ENCODE measurements around the gene SWAP70.

The SWAP70 gene

DNA sequence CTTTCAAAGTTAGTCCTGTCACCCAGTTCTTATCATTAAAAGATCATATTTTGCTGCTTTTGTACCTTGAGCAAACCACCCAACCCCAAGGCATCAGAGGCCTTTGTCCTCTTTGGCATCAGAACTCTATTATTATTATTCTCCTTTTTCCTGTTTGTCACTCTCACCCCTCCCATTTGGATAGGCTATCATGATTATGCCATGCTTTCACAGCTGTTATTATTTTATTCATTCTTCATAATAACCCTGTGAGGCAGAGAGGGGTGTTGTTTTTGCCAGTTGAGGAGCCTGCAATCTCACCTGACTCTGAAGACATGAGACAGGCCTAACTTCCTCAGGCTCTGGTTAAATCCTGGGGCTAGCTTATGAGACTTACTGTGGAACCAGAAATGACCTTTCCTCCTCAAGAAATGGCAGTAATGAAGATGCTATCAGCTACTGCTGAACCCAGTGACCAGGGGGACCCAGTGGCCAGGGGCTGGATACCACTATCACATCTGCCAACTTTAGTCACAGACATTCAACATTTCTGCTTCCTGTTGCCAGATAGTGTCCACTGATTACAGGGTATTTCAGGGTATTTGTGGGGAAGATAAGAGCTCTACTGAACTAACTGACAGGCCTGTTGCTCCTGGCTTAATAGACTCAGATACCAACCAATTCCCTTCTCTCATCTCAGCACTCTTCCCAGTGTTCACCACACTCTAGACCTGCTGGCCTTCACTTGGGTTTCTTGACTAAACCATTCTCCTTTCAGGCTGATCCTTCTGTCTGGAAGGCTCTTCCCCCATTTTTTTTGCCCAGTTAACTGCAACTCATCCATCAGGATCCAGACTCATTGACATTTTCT lies 11.8 kb upstream of the SWAP70 start:
- TF ChIP-seq, protein P1, sequence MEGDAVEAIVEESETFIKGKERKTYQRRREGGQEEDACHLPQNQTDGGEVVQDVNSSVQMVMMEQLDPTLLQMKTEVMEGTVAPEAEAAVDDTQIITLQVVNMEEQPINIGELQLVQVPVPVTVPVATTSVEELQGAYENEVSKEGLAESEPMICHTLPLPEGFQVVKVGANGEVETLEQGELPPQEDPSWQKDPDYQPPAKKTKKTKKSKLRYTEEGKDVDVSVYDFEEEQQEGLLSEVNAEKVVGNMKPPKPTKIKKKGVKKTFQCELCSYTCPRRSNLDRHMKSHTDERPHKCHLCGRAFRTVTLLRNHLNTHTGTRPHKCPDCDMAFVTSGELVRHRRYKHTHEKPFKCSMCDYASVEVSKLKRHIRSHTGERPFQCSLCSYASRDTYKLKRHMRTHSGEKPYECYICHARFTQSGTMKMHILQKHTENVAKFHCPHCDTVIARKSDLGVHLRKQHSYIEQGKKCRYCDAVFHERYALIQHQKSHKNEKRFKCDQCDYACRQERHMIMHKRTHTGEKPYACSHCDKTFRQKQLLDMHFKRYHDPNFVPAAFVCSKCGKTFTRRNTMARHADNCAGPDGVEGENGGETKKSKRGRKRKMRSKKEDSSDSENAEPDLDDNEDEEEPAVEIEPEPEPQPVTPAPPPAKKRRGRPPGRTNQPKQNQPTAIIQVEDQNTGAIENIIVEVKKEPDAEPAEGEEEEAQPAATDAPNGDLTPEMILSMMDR (IDR thresholded peaks at IDR 0.05; ENCODE audit: low read depth, low read length), result no peak
- DNase-seq (ENCODE audit: extremely low read depth, low read depth), result no peak

DNA sequence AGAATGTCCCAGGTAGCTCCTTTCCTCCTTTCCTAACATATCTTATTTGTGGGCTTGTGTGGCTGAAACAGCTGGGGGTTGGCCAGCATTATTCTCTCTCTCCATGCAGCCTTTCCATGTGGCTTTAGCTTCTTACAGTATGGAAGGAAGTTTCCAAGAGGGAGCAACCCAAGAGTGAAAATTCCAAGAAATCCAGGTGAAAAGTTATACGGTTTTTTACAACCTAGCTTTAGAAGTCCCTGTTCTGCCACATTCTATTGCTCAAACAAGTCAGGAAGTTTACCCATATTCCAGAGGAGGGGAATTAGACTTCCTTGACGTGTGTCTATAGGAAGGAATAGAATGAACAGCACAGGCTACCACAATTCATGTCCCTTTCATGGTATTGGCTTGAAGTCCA lies 10.0 kb upstream of the SWAP70 start:
- TF ChIP-seq, protein P1 (IDR thresholded peaks at IDR 0.05; ENCODE audit: low read depth, low read length), result no peak
- no peak for DNase-seq (ENCODE audit: extremely low read depth, low read depth)

DNA sequence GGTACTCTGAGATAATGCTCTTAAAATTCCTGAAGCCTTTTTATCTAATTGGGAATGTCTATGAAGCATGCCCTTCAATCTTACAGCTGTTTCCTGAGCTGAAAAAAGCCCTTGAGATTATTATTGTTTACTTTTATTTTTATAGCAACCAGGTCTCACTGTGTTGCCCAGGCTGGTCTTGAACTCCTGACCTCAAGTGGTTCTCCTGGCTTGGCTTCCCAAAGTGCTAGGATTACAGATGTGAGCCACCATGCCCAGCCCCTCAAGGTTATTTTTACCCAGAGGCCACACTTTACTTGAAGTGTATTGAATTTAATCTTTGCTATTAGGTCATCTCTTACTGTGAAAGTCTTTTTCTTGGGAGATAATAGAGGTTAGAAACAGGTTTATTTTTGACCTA lies 7.0 kb upstream of the SWAP70 start:
- TF ChIP-seq, protein P1 (IDR thresholded peaks at IDR 0.05; ENCODE audit: low read depth, low read length), result no peak
- DNase-seq (ENCODE audit: extremely low read depth, low read depth), result no peak

DNA sequence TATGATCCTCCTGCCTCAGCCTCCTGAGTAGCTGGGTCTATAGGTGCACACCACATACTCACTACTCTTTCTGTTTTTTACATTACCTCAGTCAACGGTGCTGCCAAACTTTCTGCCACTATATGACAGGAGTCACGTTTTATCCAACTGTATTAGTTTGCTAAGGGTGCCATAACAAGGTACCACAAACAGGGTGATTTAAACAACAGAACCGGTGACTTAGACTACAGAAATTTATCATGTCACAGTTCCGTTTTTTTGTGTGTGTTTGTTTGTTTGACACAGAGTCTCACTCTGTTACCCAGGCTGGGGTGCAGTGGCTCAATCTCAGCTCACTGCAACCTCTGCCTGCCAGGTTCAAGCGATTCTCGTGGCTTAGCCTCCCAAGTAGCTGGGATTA lies 6.3 kb upstream of the SWAP70 start:
- TF ChIP-seq, protein P1 (IDR thresholded peaks at IDR 0.05; ENCODE audit: low read depth, low read length), result no peak
- no peak for DNase-seq (ENCODE audit: extremely low read depth, low read depth)

DNA sequence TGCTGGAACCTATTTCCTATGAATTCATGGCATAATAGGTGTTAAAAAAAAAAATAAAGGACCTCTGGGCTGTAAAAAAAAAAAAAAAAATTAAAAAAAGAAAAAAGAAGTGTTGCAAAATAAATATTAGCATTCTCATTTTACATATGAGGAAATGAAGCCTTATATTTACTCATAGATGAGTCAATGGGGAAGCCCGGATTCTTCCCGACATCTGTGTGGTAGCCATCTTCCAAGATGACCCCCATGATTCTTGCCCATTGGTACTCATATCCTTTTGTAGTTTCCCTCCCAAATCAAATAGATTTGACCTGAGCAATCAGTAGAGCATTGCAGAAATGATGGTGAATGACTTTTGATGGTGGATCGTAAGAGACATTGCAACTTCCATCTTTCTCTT lies 3.0 kb upstream of the SWAP70 start:
- DNase-seq (ENCODE audit: extremely low read depth, low read depth), result no peak

DNA sequence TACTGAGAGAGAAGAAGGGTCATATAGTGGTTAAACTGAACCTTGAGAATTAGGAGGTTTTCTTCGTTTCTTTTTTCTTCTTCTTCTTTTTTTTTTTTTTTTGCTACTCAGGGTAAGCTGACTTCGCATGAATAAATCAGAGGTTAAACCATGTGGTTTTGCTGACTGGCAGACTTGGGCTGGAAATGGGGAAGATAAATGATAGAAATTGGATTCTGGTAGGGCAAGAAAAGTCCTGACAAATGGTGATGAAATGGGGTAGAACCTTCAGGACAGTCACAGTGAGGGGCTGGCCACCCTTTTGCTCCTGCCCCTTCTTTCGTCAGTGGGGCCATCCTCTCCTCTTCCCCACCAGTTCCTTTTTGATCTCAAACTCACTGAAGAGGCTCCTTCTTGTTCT lies 1.6 kb upstream of the SWAP70 start:
- no peak for DNase-seq (ENCODE audit: extremely low read depth, low read depth)
- TF ChIP-seq, protein P1 (IDR thresholded peaks at IDR 0.05; ENCODE audit: low read depth, low read length), result no peak

More for the DNA sequence above, 3.0 kb upstream of the SWAP70 start:
- TF ChIP-seq, protein P1 (IDR thresholded peaks at IDR 0.05; ENCODE audit: low read depth, low read length), result no peak

DNA sequence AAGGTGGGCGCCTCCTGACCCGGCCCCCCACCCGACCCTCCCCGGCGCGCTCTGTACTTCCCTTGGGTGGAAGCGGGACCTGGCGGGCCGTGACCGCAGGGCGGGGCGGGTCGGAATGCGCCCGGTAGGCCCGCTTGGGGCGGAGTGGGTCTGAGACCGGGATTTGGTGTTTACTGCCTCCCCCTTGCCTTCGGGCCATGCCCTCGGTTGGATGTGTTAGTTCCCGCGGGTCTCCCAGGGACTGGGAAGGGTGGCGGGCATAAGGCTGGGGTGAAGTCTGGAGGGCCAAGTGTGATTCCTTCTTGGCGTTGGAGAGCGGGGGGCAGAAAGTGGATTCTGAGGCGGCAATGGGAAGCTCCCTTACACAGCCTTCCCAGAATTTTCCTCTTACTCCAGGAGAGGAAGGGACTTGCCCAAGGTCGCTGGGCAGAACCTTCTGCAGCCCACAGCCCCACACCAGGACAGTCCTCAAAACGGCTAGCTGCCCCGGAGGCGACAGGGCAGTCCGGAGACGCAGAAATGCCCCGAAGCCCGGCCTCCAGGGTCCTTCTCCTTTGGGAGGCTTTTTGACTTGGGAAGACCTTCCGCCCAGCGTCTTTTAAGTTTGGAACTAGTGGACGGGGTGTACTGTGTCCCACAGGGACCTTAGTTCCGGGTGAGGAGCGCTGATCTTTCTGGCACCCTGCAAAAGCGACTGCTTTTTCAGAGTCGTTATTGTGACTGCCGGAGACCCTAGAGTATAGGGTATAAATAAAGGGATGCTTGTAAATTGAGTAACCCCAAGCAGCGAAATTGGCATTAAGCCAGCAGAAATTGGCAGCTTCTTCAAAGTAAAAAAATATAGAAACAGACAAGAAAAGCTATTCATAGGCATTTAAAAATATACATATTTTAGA lies 647 bp downstream of the SWAP70 start:
- DNase-seq (ENCODE audit: extremely low read depth, low read depth), result no peak
- TF ChIP-seq, protein P1 (IDR thresholded peaks at IDR 0.05; ENCODE audit: low read depth, low read length), result no peak

All from AG09319 (cell line).